IPS-15b (cell line): ENCODE measurements around the gene HMCN1.

ENCODE experiments used
- H3K27me3 ChIP-seq: one replicate; pipeline ENCODE4 v1.6.1; 2013; ENCODE audit warnings: low read length; ENCODE audit not compliant: control insufficient read depth, insufficient read depth
- H3K36me3 ChIP-seq: one replicate; pipeline ENCODE4 v1.6.1; 2013; ENCODE audit warnings: low read length; ENCODE audit not compliant: control insufficient read depth, insufficient read depth
- H3K4me1 ChIP-seq: one replicate; pipeline ENCODE4 v1.6.1; 2013; ENCODE audit warnings: mild to moderate bottlenecking, low read length; ENCODE audit not compliant: control insufficient read depth, insufficient read depth
- H3K4me3 ChIP-seq: one replicate; pipeline ENCODE4 v1.5.1; 2013; ENCODE audit warnings: low read depth, low read length
- H3K9ac ChIP-seq: one replicate; pipeline ENCODE4 v1.6.1; 2013; ENCODE audit warnings: low read depth, mild to moderate bottlenecking, low read length
- H3K9me3 ChIP-seq: one replicate; pipeline ENCODE4 v1.6.1; 2013; ENCODE audit warnings: mild to moderate bottlenecking, low read length; ENCODE audit not compliant: control insufficient read depth, insufficient read depth

The HMCN1 gene

DNA sequence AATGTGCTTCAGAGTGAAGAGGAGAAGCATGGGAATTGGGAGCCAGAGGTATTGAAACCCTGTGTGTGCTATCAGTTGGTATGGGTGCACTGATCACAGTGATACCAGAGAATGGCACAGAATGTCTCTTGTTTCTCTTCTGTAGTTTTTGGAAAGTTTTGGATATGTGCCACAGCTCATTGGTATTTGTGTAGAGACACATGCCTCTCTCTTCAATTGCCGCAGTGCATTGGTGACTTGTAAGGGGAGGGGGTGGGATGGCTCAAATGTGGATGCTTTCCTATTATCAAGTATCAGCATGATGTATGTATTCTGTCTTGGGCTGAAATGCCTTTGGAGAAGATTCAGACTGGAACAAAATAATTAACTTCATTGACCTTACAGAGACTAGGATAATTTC is 101.0 kb downstream of the HMCN1 start:
- Histone ChIP-seq H3K36me3 (no peaks in the 10 kb centered on the region), H3K9me3 (no peaks in the 10 kb centered on the region), H3K4me3 (no peak overlapping the region), H3K27me3 (no peaks in the 10 kb centered on the region), H3K4me1 (no peaks in the 10 kb centered on the region), H3K9ac (no peak overlapping the region)

DNA sequence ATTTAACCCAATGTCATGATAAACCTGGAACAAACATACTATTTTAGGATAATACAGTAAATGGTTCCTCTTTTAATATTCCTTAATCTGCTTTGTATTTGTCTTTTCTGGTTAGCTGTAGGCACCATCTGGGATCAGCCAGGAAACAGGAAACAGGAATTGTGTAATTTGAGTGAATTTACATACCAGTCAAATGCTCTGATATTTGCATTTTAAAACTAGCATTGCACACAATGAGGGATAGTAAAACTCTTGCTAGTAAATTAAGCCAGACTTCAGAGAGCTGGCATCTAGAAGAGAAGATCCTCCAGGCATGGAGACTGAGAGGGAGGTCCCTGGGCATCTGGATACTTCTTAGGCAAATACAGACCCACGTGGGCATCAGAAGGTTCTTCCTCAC is 103.5 kb downstream of the HMCN1 start:
- peaks cover 1% of the 10 kb centered on the region for H3K4me1 ChIP-seq
- H3K9ac ChIP-seq: no peak overlapping the region
- H3K27me3 ChIP-seq: no peaks in the 10 kb centered on the region
- no peaks in the 10 kb centered on the region for H3K36me3 ChIP-seq
- no peaks in the 10 kb centered on the region for H3K9me3 ChIP-seq
- H3K4me3 ChIP-seq: no peak overlapping the region

DNA sequence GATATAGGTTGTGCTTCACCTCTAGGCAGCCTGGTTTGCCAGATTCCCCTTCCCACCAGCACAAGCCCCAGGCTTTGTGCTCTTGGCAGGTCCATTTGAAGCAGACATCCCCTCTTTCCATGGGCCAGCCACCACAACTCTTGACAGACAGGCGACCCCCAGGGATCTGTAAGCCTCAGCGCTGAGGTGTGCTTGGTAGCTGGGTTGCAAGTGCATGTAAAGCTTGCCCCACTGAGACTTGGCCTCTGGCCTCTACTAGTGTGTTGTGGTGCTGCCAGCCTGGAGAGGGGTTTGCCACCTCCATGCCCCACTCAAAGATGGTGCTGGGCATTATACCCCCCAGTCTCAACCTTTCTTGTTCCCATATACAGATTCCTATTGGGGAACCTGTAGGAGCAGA is 103.9 kb downstream of the HMCN1 start:
- Histone ChIP-seq H3K4me1 (peaks cover 4% of the 10 kb centered on the region), H3K9ac (no peak overlapping the region), H3K9me3 (no peaks in the 10 kb centered on the region), H3K36me3 (no peaks in the 10 kb centered on the region), H3K4me3 (no peak overlapping the region), H3K27me3 (no peaks in the 10 kb centered on the region)

DNA sequence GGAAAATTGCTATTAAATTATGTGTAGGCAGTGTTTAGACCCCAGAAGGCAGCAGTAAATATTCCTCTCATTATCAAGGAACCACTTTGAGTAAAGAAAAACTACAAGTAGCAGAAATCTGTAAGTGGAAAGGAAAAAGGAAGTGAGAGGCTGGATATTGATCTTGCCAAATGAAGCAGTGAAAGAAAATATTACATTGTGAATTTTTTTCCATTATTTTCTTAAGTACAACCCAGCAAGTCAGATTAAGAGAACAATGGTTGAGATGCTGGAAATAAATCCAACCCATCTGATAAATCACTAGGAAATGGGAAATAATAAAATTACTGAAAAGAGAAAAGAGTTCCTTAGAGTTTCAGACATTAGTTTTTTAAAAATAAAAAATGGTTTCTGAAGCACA is 106.7 kb downstream of the HMCN1 start:
- Histone ChIP-seq H3K4me3 (no peak overlapping the region), H3K4me1 (peaks cover 14% of the 10 kb centered on the region), H3K9me3 (no peaks in the 10 kb centered on the region), H3K9ac (no peak overlapping the region), H3K36me3 (no peaks in the 10 kb centered on the region), H3K27me3 (no peaks in the 10 kb centered on the region)

DNA sequence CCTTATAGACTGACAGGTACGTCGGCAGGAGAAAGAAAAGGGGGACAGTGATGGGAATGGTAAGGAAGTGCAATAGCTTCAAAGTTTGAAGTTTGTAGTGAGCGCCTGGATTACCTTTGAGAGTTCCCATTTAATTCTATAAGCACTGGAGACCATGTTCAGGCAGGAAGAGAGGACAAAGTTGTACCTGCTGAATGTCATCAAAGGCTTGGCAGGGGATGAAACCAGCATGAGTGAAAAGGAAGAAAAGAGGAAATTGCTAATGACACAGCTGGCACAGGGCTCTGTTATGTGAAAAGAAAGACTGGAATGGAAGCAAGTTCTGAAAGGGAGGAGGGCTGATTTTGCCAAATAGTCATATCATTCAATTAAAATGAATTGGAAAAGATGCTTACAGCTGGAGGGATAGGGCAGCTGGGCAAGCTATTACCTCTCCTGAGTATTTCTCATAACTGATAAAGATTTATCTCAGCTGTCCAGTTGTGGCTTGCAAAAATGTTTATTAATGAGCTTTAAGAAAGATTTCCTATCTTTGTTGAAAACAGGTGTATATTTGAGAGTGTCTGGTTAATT is 109.2 kb downstream of the HMCN1 start:
- no peaks in the 10 kb centered on the region for H3K36me3 ChIP-seq
- H3K4me3 ChIP-seq: no peak overlapping the region

DNA sequence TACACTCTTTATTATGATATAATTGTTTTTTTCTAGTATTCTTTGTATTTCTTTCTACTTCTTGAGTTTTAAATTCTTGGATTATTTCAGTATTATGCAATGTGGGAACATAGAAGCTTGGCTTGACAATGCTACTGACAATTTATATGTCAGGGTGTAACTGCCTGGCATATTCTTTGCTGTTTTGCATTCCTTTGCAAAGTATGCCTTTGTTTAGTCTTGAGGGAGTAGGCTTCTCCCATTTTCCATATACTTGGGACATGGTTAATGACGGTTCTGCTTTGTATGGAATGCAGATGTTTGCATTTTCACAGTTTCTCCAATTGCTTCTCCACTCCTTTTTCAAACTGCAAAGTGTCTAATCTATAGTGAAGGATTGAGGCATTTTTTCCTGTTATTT is 109.8 kb downstream of the HMCN1 start:
- Histone ChIP-seq H3K4me1 (peaks cover 23% of the 10 kb centered on the region), H3K4me3 (no peak overlapping the region), H3K9ac (no peak overlapping the region), H3K36me3 (no peaks in the 10 kb centered on the region), H3K9me3 (no peaks in the 10 kb centered on the region), H3K27me3 (no peaks in the 10 kb centered on the region)

More for the DNA sequence above, 109.2 kb downstream of the HMCN1 start:
- Histone ChIP-seq H3K9me3 (no peaks in the 10 kb centered on the region), H3K4me1 (peaks cover 17% of the 10 kb centered on the region), H3K27me3 (no peaks in the 10 kb centered on the region), H3K9ac (no peak overlapping the region)

DNA sequence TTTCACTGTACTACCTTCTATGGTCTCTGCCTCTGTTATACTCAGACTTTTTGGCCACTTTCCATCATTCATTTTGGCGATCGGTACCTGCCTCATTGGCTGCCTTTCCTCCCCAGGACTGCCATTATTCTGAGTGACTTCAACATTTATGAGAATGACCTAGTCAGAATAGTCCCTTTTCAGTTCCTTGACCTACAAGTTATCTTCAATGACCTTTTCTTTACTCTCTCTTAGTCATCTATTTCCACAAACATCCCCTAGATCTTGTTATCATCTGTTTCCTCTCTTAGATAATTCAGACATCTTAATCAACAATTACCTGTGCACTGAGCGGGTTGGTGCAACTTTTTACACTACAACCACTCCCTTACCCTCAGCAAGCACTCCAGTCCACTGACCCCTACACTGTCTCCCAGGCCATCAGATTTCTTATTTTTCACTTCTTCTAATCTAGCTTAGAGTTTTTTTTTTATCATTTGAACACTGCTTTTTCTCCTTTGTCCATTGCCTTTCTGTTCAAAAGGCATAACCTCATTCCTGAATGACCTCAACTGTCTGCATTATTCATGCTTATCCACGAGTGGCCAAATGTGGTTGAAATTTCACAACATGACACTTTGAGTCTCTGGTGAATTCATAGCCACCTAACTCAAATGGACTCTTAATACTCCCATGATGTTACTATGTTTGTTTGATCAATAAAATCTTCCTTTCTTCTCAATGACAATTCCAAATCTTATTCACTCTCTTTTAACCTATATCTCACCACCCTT is 112.7 kb downstream of the HMCN1 start:
- Histone ChIP-seq H3K36me3 (no peaks in the 10 kb centered on the region), H3K4me1 (peaks cover 35% of the 10 kb centered on the region), H3K27me3 (no peaks in the 10 kb centered on the region), H3K4me3 (no peak overlapping the region), H3K9me3 (no peaks in the 10 kb centered on the region), H3K9ac (no peak overlapping the region)

DNA sequence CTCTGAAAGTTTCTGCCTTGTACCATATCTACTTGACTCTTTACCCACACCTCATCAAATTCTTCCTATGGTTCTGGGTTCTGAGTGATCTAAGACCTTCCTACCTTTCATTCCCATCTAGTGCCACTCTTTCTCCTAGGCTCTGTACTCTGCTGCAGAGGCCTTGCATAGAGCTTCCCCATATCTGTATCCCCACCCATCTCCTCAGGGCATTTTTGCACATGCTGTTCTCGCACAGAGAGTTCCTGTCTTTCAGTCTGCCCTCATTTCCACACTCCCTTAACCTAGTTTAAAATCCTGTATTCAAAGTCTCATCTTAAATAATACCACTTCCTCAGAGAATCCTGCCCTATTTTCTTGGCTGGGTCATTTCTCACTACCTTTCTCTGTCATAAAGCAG is 114.8 kb downstream of the HMCN1 start:
- no peaks in the 10 kb centered on the region for H3K36me3 ChIP-seq
- no peak overlapping the region for H3K4me3 ChIP-seq
- H3K4me1 ChIP-seq: peaks cover 24% of the 10 kb centered on the region
- H3K9me3 ChIP-seq: no peaks in the 10 kb centered on the region
- H3K9ac ChIP-seq: no peak overlapping the region
- no peaks in the 10 kb centered on the region for H3K27me3 ChIP-seq

DNA sequence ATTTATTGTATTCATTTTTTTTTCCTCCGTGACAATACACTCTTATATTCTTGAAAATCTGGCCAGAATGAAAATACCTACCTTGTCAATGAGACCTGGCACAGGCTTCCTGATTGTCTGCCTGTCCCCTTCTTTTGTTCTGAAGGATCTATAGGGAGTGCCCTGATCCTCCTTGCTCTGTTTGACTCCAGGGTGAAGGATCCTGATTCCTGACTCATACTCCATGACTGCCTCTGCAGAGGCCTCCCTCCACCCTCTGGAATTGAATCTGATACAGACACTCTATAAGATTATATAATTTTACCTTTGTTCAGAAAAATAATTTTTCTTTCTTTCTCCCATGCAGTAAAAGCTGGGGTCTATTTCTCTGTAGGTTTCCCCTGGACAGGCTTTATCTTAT is 116.2 kb downstream of the HMCN1 start:
- Histone ChIP-seq H3K36me3 (no peaks in the 10 kb centered on the region), H3K9me3 (no peaks in the 10 kb centered on the region), H3K4me3 (no peak overlapping the region), H3K27me3 (no peaks in the 10 kb centered on the region), H3K4me1 (peaks cover 21% of the 10 kb centered on the region), H3K9ac (no peak overlapping the region)

DNA sequence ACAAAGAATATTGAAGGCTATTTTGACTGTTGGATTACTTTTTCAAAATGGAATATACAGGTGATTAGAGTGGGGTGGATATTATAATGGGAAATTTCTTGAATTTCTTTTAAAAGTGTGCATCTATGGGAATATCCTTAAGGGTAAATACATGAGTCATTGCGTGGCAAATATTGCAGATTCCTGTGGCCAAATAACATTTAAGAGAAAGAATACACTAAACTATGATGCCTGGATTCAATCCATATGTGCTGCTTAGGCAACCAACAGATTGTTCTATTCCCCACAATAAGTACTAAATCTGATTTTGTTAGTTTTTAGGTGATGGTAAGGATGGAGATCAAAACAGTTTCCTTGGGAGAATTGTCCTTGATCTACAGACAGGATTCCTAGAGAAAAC is 119.5 kb downstream of the HMCN1 start:
- peaks cover 14% of the 10 kb centered on the region for H3K4me1 ChIP-seq
- H3K27me3 ChIP-seq: no peaks in the 10 kb centered on the region
- no peak overlapping the region for H3K4me3 ChIP-seq
- H3K36me3 ChIP-seq: no peaks in the 10 kb centered on the region
- H3K9me3 ChIP-seq: no peaks in the 10 kb centered on the region
- no peak overlapping the region for H3K9ac ChIP-seq

DNA sequence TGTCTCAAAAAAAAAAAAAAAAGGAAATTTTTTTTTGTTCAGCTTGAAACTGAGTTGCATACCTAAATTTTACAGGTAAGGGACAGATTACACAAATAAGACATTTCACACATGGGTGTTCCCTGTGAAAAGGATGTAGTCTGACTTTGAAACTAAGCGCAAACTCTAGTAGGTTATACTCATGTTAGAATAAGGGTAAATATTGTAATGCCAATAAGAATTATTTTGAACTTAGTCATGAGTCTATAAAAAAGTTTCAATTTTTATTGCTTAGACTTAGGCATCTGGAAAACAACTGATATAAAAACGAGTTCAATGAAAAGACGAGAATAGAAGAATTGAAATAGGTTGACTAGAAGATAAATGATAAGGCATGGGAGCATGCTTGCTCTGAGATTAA is 122.3 kb downstream of the HMCN1 start:
- Histone ChIP-seq H3K4me1 (peaks cover 1% of the 10 kb centered on the region), H3K36me3 (no peaks in the 10 kb centered on the region), H3K9me3 (no peaks in the 10 kb centered on the region), H3K4me3 (no peak overlapping the region), H3K9ac (no peak overlapping the region), H3K27me3 (no peaks in the 10 kb centered on the region)

DNA sequence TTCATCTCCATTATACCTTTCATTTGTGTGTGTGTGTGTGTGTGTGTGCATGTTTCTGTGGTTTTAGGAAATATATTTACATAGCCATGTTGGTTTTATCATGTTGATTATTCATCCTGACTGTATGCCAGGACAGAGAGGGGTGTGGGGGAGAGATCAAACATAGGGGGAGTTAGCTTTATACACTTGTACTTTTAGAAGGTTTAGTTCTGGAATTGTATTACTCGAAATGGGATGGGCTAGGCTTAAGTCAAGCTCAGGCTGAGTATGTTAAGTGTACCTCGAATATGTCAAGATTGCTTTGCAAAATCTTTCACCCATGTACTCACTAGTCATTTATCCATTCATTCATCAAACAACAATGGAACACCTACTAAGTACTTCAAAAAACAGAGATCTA is 123.3 kb downstream of the HMCN1 start:
- H3K9me3 ChIP-seq: no peaks in the 10 kb centered on the region
- no peaks in the 10 kb centered on the region for H3K27me3 ChIP-seq
- H3K4me1 ChIP-seq: no peaks in the 10 kb centered on the region
- no peaks in the 10 kb centered on the region for H3K36me3 ChIP-seq
- no peak overlapping the region for H3K4me3 ChIP-seq
- H3K9ac ChIP-seq: no peak overlapping the region
